GM18861 (cell line): ENCODE measurements around the gene TCP1.
"Not testable (repeated sequence)": the region's sequence is repeated elsewhere in the genome, so short reads cannot be mapped to it uniquely, and the experiment has no call there.

ENCODE experiments used
- ATAC-seq: cut with Tn5 transposase; IDR thresholded peaks from one replicate; pipeline ENCODE4 v1.9.1; 2021; ENCODE audit not compliant: unreplicated experiment

TCP1 gene

GRCh38 chr6:159789377-159790148, at the start of gene TCP1:
Gene TCP1, minus strand, starts transcription at chr6:159789602. Its CDS starts 134 bp downstream, at chr6:159789468.
- peak; percentile 71 for ATAC-seq

- no peak for ATAC-seq
Measured at GRCh38 chr6:159838020-159838744, 48.8 kb upstream of the TCP1 start.

GRCh38 chr6:159837511-159837910, 48.1 kb upstream of the TCP1 start:
- no peak for ATAC-seq

- ATAC-seq = no peak
Measured at GRCh38 chr6:159836718-159837490, 47.5 kb upstream of the TCP1 start.

- no peak for ATAC-seq
Measured at GRCh38 chr6:159833997-159834603, 44.7 kb upstream of the TCP1 start.

GRCh38 chr6:159833556-159833955, 44.2 kb upstream of the TCP1 start:
- no peak for ATAC-seq

- ATAC-seq = no peak
Measured at GRCh38 chr6:159832946-159833345, 43.5 kb upstream of the TCP1 start.

- ATAC-seq = no peak
Measured at GRCh38 chr6:159831373-159831679, 41.9 kb upstream of the TCP1 start.

- no peak for ATAC-seq
Measured at GRCh38 chr6:159830501-159831372, 41.3 kb upstream of the TCP1 start.

GRCh38 chr6:159829526-159829925, 40.1 kb upstream of the TCP1 start:
- ATAC-seq = peak; percentile 69

- ATAC-seq = no peak
Measured at GRCh38 chr6:159828074-159828473, 38.7 kb upstream of the TCP1 start.

- no peak for ATAC-seq
Measured at GRCh38 chr6:159826968-159827647, 37.7 kb upstream of the TCP1 start.

- no peak for ATAC-seq
Measured at GRCh38 chr6:159826004-159826403, 36.6 kb upstream of the TCP1 start.

GRCh38 chr6:159824690-159825089, 35.3 kb upstream of the TCP1 start:
- ATAC-seq = not testable (repeated sequence)

GRCh38 chr6:159823953-159824352, 34.6 kb upstream of the TCP1 start:
- ATAC-seq = no peak

GRCh38 chr6:159821726-159822125, 32.3 kb upstream of the TCP1 start:
- no peak for ATAC-seq

- ATAC-seq = no peak
Measured at GRCh38 chr6:159821122-159821521, 31.7 kb upstream of the TCP1 start.

- no peak for ATAC-seq
Measured at GRCh38 chr6:159819932-159820640, 30.7 kb upstream of the TCP1 start.

GRCh38 chr6:159819098-159819497, 29.7 kb upstream of the TCP1 start:
- ATAC-seq = no peak
